IMR-90 (cell line): ENCODE results near the gene PPFIA1.

Experiments used
- FOS ChIP-seq: fragments of 150-350 bp; IDR thresholded peaks from 2 replicates; pipeline ENCODE4 v1.6.1; 2016; ENCODE audit warnings: low read depth, low read length
- SMC3 ChIP-seq: fragments of 150-350 bp; IDR thresholded peaks from 2 replicates; pipeline ENCODE4 v1.6.1; 2016; ENCODE audit warnings: low read depth, mild to moderate bottlenecking, antibody characterized with exemption, low read length, moderate library complexity
- TF ChIP-seq, protein P1 (sequence below): conservative IDR thresholded peaks from 2 replicates; pipeline ENCODE4 v1.5.1; 2012; ENCODE audit warnings: mild to moderate bottlenecking, low read depth, low read length, improper control_type of control experiment

DNA sequence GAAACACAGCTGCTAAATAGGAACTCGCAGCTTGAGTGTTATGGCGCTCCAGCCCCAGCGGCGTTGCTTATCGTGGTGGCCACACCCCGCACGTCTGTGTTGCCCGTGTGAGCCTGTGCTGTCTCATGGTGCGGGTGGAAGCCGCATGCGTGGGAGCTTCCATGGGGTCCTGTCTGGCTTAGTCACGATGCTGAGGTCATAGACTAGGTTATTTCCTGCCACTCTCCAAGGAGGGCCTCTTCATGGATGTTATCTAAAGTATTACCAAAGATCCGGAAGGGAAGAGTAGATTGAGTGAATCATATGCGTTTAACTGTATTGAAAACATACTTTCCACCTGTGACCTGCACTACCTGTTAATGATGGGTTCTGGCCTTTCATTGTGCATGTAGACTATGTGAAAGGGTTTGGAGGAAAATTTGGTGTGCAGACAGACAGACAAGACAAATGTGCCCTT lies 149.5 kb downstream of the PPFIA1 start:
- TF ChIP-seq FOS (no peak), SMC3 (no peak)
- TF ChIP-seq, protein P1, sequence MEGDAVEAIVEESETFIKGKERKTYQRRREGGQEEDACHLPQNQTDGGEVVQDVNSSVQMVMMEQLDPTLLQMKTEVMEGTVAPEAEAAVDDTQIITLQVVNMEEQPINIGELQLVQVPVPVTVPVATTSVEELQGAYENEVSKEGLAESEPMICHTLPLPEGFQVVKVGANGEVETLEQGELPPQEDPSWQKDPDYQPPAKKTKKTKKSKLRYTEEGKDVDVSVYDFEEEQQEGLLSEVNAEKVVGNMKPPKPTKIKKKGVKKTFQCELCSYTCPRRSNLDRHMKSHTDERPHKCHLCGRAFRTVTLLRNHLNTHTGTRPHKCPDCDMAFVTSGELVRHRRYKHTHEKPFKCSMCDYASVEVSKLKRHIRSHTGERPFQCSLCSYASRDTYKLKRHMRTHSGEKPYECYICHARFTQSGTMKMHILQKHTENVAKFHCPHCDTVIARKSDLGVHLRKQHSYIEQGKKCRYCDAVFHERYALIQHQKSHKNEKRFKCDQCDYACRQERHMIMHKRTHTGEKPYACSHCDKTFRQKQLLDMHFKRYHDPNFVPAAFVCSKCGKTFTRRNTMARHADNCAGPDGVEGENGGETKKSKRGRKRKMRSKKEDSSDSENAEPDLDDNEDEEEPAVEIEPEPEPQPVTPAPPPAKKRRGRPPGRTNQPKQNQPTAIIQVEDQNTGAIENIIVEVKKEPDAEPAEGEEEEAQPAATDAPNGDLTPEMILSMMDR, result no peak
